Fibroblast of skin of right biceps (primary cell): ENCODE data around the gene CPSF3.

Experiments
- DNase-seq: peaks from one replicate; pipeline ENCODE4 v3.0.0-alpha.2; 2013

The CPSF3 gene

DNA sequence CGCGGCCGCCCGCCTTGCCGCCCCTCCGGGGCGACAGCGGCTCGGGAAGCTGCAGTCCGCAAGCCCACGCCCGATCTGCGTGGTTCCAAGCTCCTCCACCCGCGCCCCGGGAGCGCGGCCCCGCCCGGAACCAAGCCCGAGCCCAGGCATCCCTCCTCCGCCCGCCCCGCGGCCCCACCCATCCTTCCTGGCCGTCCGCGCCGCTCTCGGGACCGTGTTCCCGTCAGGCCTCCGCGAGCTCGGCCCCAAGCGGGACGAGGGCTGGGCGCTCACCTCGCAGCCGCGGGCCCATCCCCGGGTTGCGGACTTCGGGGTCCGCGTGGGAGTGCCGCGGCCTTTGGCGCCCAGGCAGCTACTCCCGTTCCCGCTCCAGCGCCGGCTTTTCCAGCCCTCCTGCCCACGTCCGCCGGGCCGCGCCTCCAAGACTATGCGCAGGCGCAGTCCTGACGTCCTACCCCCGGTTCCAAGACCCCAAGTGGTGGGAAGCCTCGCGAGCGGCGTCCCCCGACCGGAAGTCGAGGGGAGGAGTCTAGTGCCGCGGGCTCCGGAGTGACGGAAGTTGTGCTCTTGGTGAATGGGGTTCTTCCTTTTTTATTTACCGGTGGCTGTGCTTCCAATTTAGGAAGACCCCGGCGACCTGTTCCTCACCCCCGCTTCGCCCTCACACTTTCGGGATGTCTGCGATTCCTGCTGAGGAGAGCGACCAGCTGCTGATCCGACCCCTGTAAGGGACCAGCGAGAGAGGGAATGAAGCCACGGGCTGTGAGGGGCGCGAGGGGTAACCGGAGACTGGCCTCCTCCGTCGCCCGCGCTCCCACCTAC is at the start of gene CPSF3, which contains the start of gene ITGB1BP1:
Gene CPSF3 (plus strand): TSS at position 555 of the 822 bp plus-strand sequence. CDS start 120 bp downstream, at position 675.
Gene ITGB1BP1 (minus strand): TSS at position 429 of the 822 bp plus-strand sequence. CDS start 4,831 bp downstream, outside the sequence.
- peak; percentile 98 for DNase-seq

GRCh38 chr2:9374071-9374730 is 49.3 kb upstream of the CPSF3 start:
- no peak for DNase-seq

DNA sequence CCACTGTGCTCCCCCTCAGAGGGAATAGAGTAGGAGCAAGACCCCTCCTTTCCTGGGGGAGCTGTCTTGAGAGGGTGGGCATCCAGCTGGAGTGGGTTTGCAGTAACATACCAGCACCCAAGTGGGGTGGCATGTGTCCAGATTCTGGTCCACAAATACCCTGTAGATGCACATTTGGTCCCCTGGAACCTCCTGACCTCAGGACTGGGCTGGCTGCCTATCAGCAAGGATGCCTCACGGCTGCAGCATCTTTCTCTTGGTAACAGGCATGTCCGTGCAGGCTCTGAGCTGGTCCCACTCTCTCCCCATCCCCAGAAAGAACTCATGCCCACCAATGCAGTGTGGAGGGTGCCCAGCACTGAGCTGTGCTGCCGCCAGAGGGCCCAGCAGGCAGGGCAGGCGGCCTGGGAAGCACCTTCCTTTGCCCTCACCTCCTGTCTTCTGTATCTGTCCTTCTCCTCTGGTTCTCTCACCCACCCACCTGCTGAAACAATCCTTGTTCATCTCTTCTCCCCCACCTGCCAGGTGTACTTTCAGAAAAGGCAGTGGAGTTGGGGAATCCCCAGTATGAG is 47.5 kb upstream of the CPSF3 start:
- no peak for DNase-seq

GRCh38 chr2:9377461-9378097 is 45.9 kb upstream of the CPSF3 start:
- DNase-seq, result no peak

GRCh38 chr2:9378433-9379390 is 44.7 kb upstream of the CPSF3 start:
- DNase-seq, result peak; percentile 80

GRCh38 chr2:9379391-9379755 is 44.1 kb upstream of the CPSF3 start:
- DNase-seq, result no peak

DNA sequence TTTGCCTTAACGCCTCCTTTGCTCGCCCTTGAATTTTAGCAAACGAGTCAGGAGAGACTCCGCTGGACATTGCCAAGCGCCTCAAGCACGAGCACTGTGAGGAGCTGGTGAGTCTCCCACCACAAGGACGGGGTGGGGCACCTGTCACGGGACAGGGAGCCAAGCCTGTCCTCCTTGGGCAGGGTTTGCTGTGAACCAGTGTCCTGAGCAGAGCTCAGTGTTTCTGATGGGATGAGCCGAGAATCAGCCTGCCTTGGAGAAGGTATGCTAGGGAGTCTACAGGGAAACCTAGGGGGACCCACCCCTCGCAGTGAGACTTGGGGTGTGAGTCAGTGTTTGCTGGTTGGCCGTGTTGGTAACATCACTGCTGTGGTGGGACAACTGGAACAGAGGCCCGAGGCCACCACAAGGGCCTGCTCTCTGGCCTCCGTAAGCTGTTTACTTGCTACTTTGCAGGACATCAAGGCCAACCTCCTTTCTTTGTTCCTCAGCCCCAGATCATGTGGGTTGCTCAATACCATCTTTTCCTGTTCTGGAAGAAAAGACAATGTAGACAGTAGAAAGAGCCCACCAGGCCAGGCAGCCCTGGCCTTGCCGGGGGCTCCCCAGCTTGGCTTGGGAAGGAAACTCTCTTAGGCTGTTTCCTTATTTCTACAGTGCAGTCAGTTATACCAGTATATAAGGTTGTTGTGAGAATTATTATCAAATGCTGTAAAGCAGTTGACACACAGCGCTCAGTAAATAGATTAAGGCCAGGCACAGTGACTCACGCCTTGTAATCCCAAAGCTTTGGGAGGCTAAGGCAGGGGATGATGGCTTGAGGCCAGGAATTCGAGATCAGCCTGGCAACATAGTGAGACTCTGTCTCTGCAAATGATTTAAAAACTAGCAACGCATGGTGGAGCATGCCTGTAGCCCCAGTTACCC is 42.5 kb upstream of the CPSF3 start:
- DNase-seq, result peak; percentile 94

DNA sequence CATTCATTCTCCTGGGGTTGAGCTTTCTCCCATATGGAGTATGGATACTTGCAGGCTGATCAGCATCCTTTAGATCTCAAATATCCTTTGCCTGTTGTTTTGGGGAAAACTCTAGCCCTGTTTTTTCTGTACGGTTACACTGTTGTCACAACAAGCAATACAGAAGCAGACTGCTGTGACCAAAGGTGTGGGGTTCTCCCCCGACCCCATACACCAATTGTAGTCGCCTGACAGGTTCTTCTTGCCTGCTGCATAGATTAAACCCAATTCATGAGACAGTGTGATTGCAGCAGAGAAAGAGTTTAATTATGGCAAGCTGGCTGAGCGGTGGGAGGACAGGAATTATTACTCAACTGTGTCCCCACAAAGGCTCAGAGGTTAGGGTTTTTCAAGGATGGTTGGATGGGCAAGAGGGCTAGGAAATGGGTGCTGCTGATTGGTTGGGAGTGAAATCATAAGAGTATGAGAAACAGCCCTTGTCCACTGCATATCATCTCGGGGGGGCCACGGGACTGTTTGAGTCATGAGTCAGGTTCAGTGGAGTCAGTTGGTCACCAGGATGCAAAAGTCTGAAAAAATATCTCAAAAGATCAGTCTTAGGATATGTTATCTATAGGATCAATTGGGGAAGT is 40.7 kb upstream of the CPSF3 start:
- peak; percentile 24 for DNase-seq

GRCh38 chr2:9384521-9384920 is 38.9 kb upstream of the CPSF3 start:
- DNase-seq, result no peak

DNA sequence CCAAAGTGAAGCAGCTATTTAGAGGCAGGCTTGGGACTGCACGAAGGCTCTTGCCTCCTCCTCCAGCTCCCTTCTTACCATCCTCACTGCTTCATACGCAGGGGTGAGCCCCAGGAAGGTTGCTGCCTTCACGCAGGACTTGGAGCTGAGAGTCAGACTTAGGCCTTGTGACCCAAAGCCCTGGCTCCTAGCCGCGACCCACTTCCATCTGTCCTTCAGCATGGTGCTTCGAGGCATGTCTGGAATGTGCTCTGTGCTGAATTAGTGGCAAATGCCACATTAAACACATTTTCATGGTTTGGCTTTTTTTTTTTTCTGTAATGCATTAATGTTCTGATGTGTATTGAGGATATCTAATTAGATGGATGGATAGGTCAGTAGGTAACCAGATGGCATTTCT is 37.6 kb upstream of the CPSF3 start:
- no peak for DNase-seq

DNA sequence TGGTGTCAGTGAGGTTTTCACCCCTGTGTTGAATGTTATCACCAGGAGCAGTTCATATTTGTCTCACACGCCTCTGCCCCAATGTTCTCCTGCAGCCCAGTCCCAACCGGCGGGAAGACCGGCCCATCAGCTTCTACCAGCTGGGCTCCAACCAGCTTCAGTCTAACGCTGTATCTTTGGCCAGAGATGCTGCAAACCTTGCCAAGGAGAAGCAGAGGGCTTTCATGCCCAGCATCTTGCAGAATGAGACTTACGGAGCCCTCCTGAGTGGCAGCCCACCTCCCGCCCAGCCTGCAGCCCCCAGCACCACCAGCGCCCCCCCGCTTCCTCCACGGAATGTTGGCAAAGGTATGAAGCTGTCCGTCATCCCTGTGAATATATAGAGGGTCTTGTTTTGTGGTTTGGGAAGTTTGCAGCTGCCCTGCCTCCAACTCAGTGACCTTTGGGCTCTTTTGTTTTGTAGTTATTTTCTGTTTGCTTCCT is 35.2 kb upstream of the CPSF3 start:
- DNase-seq, result no peak

DNA sequence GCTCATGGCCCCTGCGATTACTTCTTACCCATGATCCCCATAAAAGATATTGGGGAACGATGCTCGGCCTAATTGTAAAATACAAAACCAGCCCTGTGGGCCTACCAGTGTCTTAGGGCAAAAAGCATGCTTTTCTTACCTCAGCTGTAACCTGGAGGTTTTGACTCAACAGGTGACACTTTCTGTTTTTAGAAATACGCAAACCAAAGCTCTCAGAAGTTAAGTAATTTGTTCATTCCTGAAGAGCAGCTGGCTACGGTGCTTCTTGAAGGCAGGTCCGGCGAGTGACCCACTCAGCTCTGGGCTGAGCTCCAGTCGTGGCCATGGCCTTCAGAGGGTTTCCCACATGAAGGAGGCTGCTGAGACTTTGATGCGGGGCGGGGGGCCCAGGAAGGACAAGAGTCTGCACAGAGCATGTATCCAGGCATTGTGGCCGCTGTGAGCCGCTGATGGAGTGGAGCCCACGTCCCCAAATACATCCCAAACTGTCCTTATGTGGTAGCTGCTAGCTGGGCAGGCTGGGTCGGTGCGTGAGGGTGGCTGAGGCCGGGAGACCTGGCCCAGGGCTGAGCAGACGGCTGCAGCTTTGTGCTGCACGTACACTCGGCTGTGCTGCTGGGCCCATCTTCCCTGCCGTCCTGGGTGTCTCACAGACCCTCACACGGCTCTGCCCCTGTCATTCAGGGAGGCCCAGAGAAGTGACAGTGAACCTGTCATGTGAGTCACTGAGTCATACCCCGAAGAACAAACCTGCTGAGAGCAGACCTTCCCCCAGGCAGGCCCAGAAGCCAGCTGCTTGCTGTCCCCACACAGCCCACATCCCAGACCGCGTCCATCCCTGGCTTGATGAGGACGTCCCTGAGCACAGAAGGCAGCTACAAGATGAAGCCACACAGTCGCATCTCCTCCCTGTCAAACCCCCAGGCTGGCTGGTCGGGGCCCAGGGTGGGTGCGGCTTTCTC is 34.2 kb upstream of the CPSF3 start:
- DNase-seq, result no peak

- DNase-seq, result no peak
These were observed 33.2 kb upstream of the CPSF3 start for GRCh38 chr2:9390151-9390850.

- DNase-seq, result no peak
These were observed 32.5 kb upstream of the CPSF3 start for GRCh38 chr2:9390991-9391390.

DNA sequence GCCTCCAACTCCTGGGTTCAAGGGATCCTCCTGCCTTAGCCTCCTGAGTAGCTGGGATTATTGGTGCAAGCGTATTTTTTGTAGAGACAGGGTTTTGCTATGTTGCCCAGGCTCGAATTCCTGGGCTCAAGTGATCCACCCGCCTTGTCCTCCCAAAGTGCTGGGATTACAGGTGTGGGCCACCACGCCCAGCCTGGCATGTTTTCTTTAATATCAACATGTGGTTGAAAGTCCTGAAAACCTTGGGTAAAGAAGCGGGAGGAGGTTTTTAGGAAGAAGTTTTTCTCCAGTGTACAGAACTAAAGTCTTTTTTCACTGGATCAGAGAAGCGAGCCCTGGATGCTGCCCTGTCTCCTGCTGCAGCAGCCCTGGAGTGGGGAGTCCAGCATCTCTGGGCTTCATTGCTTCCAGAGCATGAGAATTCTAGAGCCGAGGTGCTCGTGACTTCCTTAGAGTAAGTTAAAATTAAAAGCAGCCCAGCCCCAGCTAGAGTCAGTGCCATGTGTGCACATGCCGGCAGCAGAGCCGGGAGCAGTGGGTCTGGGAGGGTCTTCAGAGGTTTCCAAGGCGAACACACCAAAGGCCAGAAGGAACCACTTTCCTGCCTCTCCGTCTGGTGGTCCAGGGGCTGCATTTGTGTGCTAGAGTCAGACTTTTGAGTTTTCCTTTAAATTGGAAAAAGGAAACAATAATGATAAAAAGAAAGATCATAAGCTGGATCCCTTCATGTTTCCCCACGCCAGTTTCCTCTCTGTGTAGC is 31.3 kb upstream of the CPSF3 start:
- DNase-seq, result no peak

- peak; percentile 48 for DNase-seq
These were observed 30.3 kb upstream of the CPSF3 start for GRCh38 chr2:9392898-9393765.

- no peak for DNase-seq
These were observed 28.6 kb upstream of the CPSF3 start for GRCh38 chr2:9394816-9395215.
